Measurements from ENCODE around the gene PRKG1.
"Not testable (repeated sequence)": the region's sequence is repeated elsewhere in the genome, so short reads cannot be mapped to it uniquely, and the experiment has no call there.

The PRKG1 gene

DNA sequence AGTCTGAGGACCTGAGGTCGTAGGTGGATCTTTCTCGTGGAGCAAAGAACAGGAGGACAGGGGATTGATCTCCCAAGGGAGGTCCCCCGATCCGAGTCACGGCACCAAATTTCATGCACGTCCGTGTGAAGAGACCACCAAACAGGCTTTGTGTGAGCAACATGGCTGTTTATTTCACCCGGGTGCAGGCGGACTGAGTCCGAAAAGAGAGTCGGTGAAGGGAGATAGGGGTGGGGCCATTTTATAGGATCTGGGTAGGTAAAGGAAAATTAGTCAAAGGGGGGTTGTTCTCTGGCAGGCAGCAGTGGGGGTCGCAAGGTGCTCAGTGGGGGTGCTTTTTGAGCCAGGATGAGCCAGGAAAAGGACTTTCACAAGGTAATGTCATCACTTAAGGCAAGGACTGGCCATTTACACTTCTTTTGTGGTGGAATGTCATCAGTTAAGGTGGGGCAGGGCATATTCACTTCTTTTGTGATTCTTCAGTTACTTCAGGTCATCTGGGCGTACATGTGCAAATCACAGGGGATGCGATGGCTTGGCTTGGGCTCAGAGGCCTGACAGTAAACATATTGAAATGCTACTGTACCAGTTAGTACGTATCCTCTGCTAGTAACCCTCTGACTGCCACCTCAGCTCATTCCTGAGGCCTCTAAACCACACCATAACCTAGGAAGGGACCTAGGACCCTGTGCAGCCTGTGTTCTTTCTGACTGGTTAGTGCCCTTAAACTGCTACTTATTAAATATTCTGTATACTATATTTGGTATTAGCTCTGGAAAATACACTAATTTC lies 964.9 kb downstream of the PRKG1 start:
- DNase-seq, result not testable (repeated sequence)

DNA sequence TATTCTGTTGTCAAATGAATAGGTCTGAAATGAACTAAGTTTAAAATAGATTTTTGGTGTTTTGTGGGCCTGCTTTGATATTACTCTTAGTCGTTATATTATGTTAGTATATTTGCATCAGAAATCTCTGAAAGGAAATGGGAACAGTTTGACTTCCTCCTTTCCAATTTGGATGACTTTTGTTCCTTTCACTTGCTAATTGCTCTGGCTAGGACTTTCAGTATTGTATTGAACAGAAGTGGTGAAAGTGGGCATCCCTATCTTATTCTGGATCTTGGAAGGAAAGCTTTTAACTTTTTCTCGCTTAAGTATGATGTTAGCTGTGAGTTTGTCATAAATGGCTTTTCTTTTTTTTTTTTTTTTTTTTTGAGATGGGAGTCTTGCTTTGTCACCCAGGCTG lies 966.2 kb downstream of the PRKG1 start:
- no peak for DNase-seq

DNA sequence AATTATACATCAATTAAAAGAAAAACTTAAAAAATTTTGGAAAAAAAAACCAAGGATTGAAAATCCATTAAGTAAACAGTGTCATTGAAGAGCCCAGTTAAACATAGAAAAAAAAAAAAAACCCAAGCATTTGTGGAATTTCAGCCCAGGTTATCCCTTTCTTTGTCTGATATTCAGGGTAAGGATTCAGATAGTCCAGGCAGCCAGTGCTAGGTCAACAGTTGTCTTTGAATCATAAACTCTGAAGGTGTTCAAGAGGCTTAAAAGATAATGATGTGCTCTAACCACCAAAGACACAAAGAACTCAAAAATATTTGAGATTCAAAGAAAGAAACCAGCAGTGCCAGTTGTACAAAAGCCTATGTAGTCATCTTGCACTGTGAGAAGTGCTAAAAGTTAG lies 969.5 kb downstream of the PRKG1 start:
- no peak for DNase-seq

DNA sequence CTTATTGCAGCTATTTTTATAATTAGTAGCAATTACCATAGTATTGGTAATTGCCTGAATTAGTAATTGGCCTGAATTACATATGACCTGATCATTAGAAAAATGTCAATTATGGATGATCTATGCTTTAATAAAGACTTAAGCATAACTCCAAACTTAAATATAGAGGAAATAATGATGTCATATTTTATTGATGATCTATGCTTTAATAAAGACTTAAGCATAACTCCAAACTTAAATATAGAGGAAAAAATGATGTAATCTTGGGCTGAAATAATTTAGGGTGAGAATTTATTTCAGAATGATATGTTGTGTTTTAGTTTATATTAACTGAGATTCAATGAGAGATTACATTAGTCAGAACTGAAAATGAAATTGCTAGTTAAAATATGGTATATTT lies 973.8 kb downstream of the PRKG1 start:
- no peak for DNase-seq

DNA sequence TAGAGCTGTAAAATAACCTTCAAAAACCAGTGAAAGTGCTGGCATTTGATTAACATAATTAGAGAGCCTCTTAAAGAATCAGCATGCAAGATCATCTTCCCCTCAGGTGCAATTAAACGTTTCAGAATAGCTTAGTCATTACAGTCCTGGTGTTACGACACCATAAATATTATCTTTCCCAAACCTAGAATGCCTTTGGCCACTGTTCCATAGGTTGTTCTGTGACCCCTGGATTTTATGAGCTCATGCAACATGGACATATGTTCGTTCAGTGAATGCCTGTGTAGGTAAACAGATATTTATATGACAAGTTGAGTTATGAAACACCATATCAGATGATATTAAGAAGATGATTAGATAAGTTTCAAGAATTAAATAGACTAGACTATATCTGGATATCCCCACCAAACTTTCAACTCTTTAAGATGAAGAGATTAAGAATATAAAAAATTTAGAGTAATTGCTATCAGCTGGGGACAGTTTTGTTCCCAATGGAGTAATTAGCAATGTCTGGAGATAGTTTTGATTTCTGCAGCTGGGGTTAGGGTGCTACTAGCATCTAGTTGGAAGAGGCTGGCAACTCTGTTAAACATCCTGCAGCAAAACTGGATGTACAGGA lies 976.3 kb downstream of the PRKG1 start:
- no peak for DNase-seq

DNA sequence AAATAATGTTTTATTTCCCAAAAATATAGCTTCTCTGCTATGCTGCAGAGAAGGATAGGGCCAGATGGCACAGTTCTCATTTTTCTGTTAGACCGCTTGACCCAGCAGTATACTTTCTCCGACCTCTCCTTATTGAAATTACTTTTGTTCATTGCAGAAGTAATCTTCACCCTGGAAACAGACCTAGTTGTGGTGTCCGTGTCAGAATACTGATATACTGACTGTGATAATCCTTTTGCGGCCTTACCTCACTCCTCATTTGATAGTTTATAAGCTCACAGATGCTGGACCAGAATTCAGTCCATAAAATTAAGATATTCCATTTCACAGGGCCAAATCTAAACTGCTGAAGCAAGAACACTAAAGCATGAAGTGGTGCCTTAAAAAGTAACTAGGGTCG lies 979.2 kb downstream of the PRKG1 start:
- DNase-seq, result no peak

DNA sequence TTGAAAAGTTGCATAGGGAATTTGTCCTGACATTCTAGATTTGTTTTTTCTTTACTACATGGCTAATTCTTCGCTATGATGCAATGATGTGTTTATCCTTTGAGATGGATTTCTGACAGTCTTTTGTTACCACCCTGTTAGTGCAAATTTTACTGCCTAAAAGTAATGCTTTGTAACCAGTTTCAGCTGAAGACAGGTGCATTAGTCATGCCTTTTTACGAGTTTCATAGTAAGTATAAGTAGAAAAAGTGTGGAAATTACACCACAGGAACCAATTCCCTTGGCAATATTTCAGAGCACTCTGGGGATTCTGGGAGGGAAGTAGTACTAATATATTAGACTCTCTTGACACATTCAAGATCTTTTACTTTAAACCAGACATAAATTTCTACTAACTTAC lies 982.0 kb downstream of the PRKG1 start:
- DNase-seq, result no peak

DNA sequence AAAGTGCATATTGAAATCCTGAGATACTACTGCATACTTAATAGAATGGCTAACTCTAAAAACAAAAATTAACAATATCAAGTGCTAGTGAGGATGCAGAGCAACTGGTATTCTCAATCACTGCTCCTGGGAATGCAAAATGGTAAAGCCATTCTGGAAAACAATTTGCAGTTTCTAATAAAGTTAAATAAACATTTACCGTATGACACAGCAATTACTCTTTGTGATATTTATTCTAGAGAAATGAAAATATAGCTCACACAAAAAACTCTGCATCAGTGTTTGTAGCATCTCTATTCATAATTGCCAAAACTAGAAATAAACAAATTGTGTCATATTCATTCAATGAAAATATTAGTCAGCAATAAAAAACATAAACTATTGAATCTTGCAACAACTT lies 984.8 kb downstream of the PRKG1 start:
- DNase-seq, result no peak

DNA sequence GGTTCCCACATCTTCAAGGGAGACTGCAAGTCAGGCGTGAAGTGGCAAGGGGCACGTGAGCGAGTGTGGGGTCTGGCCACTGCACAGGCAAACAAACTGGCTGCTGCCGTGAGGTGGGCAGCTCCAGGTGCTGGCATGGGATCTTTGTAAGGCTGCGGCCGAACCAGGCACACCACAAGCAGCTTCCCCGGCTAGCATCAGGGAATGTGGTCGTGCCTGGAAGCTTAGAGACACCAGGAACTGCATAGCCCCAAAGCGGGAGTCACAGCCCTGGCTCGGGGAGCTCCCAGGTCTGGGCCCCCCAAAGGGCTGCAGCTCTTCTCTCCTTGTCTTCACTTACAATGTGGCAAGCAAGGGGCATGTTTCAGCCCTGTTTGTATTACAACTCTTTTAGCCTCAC lies 988.9 kb downstream of the PRKG1 start:
- DNase-seq, result no peak

DNA sequence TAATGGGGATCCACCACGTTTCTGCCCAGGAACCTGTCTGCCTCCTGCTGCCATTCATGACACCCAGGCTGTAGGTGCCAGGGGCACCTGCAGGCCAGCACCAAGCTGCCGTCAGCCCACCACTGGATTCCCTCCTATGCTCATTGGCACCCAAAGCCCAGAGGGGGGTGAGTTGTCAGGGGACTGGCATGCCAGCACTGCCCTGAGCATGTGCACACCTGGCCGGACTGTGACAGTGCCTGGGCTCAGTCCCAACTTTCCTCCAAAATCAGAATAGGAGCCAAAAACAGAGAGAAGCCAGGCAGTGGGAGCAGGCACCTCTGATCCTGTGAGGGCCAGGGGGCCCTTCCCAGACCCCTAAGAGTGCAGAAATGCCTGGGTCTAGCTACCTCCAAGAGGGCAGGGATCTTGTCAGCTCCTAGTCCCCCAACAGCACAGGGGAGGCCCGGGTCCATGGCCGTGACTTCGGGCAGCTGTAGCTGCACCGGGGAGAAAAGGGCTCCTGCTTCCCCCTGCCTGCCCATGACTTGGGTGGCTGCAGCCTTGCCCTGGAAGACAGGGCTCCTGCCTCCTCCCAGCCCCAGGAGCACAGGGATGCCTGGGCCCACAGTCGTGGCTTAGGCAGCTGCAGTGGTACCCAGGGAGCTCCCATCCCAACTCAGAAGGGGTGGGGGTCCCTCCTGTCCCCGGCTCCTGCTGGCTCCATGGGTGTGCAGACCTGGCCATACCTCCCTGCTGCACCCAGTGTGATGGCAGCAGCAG lies 990.0 kb downstream of the PRKG1 start:
- no peak for DNase-seq

DNA sequence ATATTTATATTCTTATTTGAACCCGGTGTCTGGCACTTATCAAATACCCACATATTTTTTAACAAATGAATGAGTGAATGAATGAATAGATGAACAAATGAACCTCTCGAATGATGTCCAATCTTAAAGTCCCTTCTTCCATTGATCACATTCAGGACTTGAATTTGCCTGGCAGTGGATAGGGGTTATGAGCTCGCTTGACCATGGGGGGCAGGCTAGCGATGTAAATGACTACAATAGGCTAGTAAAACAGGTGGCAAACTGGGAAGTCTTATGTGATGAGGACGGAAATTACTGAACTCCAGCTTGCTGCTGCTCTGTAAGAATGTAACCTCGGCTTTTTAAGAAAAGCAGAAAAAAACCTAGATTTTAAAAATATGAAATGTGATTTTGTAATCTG lies 992.1 kb downstream of the PRKG1 start:
- no peak for DNase-seq

DNA sequence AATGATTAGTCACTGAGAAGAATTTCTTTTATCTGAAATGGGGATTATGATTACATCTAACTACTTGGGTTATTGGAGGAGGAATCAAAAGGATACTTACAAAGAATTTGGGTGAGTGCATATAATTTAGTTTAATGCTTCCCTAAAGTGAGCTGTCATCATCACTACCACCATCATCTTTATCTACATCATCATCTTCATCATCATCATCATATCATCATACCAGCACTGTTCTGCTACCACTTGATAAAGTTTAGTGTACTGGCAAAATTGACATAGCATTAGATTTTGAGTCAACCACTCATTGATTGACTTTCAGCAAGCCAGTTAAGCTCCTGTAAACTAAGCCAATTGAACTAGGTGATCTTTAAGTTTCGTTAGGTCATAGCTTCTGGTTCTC lies 994.2 kb downstream of the PRKG1 start:
- DNase-seq, result no peak

DNA sequence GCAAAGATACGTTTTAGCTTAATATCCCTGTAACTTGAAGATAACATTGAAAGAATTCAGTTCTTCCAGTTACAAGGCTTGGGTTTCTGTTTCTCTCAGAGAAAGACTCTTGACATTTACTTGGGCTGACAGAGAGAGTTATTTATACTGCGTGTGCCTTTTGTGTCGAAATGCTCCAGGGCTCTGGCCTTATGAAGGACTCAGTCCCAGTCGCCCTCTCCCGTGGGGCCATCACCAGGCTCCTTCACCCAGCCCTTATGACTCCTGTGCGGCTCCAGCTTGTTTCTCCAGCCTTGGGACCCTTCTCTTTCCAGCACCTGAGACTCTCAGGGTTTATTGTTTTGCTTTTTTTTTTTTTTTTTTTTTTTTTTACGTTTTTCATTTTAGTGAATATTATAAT lies 997.5 kb downstream of the PRKG1 start:
- no peak for DNase-seq

DNA sequence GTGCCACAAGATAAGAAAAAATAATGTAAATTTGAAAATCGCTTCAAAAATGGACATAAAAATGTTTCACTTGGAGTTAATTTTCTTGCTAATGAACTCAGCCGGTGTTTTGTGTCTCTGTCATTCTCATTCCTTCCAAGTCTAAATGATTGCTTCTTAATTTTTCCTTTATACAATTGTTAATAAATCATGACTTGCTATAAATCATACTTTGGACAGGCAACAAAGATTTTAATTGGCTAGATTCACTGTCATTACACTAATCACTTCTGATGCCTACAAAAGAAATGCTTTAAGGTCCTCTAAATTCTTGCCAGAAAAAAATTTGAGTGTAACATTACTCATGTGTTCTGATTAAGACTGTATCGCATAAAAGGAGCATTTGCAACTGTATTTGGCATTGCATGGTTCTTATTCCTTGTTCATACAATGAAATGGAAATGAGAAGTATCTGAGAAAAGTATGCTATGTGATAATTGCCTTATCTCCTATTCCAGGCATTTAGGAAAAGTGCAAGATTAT lies 1000.3 kb downstream of the PRKG1 start:
- no peak for DNase-seq

DNA sequence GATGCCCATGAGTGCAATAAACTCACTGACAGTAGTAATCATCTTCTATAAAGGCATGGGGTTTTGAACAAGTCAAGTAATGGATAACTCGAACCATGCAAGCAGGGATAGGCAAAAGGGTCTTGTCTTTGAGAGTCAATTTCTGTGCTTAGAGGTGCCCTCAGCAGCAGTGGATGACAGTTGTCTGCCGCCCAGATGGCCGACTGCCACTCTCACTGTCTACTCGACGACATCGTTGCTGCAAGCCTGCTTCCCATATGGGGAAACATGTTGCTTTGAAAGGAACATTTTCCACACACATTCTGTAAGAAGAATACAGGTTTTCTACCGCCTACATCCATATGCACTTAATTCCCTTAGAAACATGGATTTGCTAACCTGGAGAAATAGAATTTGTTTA lies 1003.5 kb downstream of the PRKG1 start:
- DNase-seq, result no peak

DNA sequence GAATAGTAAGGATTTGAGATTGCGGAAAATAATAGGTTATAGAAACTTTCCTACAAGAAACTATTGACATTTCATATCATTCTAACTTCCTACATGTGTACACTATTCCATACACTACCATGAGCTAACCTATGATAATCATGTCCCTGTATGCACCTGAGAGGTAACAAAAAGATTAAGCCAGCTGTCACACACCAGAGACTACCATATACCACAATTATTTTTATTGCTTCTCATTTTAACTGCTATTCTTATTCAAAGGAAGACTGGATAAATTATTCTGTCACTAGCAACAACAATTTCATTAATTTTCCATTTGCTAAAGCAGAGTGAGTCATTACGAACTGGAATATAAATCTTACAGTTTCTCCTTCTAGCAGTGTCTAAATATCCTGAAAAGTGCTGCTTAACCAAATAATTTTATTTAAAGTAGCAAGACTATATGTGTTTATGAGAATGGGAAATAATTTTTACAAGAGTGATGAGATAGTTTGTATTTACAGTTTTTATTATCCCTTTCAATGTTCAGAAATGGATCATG lies 1004.2 kb downstream of the PRKG1 start:
- DNase-seq, result peak in 1 of 2 experiments; percentile 6

DNA sequence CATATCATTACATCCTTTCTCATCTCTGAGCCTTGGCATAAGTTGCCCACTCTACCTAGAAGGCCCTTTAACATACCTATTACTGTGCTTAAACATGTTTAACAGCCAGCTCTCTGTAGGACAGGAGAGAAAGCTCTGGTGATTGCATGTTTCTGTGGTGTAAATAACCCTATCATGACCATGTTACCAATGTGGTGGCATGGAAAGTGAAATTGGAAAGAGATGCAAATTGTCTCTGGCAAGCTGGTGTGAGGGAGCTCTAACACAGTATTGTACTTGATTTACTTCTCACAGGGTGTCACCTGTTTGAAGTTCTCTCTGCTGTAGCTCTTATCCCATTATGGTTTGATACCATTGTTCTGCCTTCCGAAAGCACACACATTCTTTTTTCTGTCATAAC lies 1008.0 kb downstream of the PRKG1 start:
- DNase-seq, result no peak

DNA sequence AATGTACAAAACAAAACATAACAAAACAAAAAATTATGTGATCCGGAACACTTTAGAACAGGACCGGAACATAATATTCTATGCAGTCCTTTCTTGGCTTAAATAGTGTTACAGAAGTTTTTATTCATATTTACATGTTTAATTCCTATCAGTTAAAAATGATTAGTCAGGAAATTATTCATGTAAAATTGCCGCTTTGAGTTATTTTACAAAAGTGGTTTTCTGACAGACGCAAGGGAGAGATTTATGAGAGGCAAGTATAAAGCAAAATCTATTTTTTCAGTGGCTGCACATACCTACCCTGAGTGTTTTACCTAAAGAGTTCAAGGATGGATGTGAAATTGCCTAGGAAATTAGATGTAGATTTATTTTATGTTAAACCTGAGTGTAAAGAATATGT lies 1009.1 kb downstream of the PRKG1 start:
- no peak for DNase-seq

DNA sequence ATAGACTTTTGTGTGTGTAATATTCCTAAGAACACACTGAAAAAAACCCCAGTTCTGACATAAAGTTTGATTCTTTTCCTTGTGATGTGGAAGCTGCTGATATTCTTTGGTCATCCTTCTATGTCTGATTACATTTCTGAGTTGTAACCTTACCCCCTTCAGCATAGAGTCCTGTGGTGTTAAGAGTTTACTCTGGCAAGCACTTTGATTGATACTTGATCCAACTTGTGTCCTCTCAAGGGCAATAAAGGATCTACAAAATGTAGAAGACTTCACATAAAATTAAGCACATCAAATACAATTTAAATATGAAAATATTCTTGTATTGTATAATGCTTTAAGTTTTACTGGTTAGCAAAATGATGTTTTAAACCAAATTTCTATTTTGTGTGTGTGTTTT lies 1018.1 kb downstream of the PRKG1 start:
- DNase-seq, result no peak

DNA sequence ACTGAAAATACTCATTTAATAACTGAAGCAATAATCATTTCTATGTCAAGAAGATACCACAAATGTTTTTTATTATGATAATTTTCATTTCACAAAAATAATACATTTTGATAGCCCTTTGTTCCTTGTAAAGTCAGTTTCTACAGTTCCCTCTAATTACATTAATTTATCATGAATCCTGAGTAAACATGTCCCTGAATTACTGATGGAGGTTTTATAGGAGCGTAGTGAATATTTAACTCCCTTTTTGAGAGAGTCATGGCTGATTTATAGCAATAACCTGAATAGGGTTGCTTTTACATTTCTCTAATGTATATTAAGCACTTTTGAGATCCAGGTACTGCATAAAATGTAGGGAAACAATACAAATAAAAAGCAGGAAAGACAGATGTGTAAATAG lies 1023.8 kb downstream of the PRKG1 start:
- DNase-seq, result peak in 1 of 2 experiments; percentile 37

DNA sequence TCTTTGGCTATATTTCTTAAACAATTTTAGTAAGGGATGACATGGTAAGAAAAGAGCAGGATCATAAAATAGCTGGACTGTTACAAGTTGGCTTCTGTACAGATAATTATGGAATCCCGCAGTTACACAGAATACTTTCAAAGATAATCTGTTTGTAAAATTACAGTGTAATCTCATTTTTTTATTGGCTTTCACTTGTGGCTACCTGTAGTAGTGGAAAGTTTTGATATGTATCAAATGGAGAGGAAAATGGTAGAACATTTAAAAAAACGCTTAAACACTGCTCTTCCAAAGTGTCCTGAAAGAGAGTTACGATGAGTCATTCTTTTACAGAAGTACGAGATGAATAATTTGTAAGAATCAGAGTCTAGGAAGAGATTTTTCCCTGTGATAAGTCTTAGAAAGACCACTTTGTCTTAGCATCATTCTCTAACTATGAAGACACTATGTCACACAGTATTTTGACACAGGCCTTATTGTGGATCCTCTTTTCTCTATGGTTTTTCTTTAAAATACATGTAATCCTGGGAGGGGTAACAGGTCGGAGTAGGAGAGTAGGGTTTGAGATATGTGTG lies 1024.8 kb downstream of the PRKG1 start:
- DNase-seq, result no peak

DNA sequence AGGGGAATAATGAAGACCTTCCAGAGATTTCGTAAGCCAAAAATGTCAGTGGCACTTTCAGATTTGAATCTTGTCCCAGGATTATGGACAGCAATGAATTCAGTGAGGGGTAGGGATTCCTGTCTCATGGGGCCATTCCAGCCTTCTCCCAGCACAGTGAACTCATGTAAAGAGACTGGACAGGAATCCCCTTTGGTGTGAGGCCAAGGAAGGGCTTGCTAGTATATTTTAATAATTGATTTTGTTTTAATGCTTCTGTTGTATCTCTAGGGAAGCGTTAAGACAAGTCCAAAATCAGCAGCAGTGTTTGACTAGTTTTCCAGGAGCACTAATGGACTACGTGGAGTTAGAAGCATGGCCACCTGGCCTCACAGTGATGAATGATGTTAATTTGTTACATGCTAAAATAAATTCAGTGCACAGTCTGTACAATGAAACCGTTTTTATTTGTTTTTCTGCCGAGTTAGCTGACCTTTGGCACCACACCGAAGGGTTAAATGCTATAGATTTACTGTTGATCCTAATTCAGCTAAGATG lies 1025.8 kb downstream of the PRKG1 start:
- DNase-seq, result peak in 1 of 2 experiments; percentile 7

DNA sequence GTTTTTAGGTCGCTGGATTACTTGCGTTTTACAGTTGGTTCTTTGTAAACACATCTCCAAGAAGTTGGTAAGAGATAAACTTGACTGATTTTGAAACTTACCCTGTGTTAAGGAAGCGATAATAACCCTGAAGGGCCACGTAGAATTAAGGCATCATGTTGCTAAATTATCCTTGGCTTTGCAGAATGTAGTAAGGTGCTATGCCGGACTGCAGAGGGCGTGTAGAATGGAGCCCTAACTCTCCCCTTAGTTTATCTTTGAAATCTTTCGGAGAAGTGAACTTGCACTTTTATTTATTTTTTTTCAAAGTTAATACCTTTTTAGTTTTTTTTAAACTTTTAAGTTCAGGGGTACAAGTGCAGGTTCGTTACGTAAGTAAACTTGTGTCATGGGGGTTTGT lies 1031.0 kb downstream of the PRKG1 start:
- DNase-seq, result no peak
